ENCODE measurements around the gene OTOP2. TPM values are rescaled to one million over a fixed set of nuclear protein-coding genes. Genes with fewer than 3 reads are reported as not detected.

Gene OTOP2
- total RNA-seq, 1 donor from 2014 or later: not detected

Other genes starting within 250 kb of the OTOP2 start
- gene CD300LF, start 211.3 kb upstream of the OTOP2 start, total RNA-seq: not detected
- 2.8 TPM for gene RAB37, start 187.0 kb upstream of the OTOP2 start, total RNA-seq
- 16.0 TPM for gene NHERF1, start 175.6 kb upstream of the OTOP2 start, total RNA-seq
- gene NAT9, start 147.9 kb upstream of the OTOP2 start, total RNA-seq: 21.1 TPM
- 0.52 TPM for gene GRIN2C, start 64.4 kb upstream of the OTOP2 start, total RNA-seq
- 4.5 TPM for gene FDXR, start 51.3 kb upstream of the OTOP2 start, total RNA-seq
- not detected for gene FADS6, start 30.6 kb upstream of the OTOP2 start, total RNA-seq
- not detected for gene USH1G, start 1.0 kb upstream of the OTOP2 start, total RNA-seq
- not detected for gene OTOP3, start 11.6 kb downstream of the OTOP2 start, total RNA-seq
- 11.2 TPM for gene HID1, start 48.5 kb downstream of the OTOP2 start, total RNA-seq
- gene CDR2L, start 63.4 kb downstream of the OTOP2 start, total RNA-seq: 18.3 TPM
- gene MRPL58, start 88.4 kb downstream of the OTOP2 start, total RNA-seq: 51.5 TPM
- 937 TPM for gene ATP5PD, start 122.7 kb downstream of the OTOP2 start, total RNA-seq
- gene KCTD2, start 123.0 kb downstream of the OTOP2 start, total RNA-seq: 24.1 TPM
- 7.2 TPM for gene SLC16A5, start 163.7 kb downstream of the OTOP2 start, total RNA-seq
- 6.0 TPM for gene ARMC7, start 185.7 kb downstream of the OTOP2 start, total RNA-seq
- gene NT5C, start 207.5 kb downstream of the OTOP2 start, total RNA-seq: 25.5 TPM
- 14.0 TPM for gene JPT1, start 230.2 kb downstream of the OTOP2 start, total RNA-seq